Prostate gland (tissue), 2 donors: ENCODE results near the gene RNU2-63P.

Experiments used
- CTCF ChIP-seq, 4 experiments: fragments of 200-600 bp in 2 of 4; fragments of 450-650 bp in 2 of 4; sonication (generic) in 2 of 4; IDR thresholded peaks; 1 replicate in 3 of 4; 2 replicates in 1 of 4; pipeline ENCODE4 v1.5.1; 2016 to 2019; ENCODE audit warnings: antibody characterized with exemption in 4 of 4, mild to moderate bottlenecking in 2 of 4, moderate library complexity in 2 of 4
- POLR2A ChIP-seq: fragments of 450-650 bp; IDR thresholded peaks from one replicate; pipeline ENCODE4 v1.6.1; 2016; ENCODE audit warnings: antibody characterized with exemption, mild to moderate bottlenecking
- POLR2AphosphoS5 ChIP-seq: sonication (generic); formaldehyde crosslinking; IDR thresholded peaks from one replicate; pipeline ENCODE4 v1.6.1; 2017; ENCODE audit warnings: antibody characterized with exemption

- TF ChIP-seq POLR2A (peak; percentile 18), CTCF (IDR thresholded peaks at IDR 0.05) (no peak), POLR2AphosphoS5 (peak; percentile 55)
Measured at GRCh38 chr2:88016086-88016959, at the start of gene RNU2-63P.
